Raji (cell line): Measurements from ENCODE around the gene GP1BA.

Experiments used
- POLR2A ChIP-seq: IDR thresholded peaks from 2 replicates; pipeline ENCODE4 v1.6.1; 2011; ENCODE audit warnings: low read depth, low read length, control low read depth; ENCODE audit not compliant: insufficient read depth

GP1BA gene

DNA sequence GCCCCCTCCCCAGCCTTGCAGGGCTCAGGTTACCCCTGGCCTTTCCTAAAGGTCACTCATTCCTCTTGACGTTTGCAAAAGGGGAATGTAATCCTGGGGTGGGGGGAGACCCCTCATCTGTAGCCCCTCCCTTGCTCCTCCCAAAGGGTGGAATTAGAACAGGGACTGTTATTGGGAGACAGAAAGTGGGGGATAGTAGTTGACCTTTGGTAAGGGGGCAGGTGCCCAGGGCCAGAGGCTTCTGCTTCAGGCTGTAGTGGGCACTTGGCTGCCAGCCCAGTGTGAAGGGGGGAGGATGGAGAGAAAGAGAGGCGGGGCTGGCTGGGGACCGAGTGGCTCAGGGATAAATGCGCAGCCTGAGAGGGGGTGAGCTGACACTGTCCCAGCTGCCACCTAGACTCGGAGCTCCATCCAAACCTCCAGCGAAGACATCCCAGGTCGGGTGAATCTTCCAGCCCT lies 18.7 kb downstream of the GP1BA start, which contains the start of gene ENO3:
Gene ENO3, plus strand, starts transcription at position 374 of the 459 bp plus-strand sequence. CDS start 711 bp downstream, outside the sequence.
- TF ChIP-seq POLR2A: no peak

DNA sequence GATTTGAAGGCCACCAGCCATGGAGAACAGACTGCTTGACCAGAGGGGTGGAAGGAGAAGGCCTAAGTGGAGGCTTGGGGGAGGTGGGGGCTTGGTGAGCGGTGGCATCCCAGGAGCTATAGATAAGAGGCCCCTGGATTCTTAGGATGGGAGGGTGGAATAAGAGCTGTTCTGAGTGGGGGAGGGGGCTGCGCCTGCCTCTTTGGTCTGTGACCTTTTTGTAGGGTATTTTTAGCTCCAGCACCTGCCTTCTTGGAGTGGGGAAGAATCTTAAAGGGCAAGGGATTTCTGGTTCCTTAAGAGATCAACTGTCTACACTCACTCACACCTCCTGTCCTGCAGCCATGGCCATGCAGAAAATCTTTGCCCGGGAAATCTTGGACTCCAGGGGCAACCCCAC lies 19.4 kb downstream of the GP1BA start:
- no peak for TF ChIP-seq POLR2A

DNA sequence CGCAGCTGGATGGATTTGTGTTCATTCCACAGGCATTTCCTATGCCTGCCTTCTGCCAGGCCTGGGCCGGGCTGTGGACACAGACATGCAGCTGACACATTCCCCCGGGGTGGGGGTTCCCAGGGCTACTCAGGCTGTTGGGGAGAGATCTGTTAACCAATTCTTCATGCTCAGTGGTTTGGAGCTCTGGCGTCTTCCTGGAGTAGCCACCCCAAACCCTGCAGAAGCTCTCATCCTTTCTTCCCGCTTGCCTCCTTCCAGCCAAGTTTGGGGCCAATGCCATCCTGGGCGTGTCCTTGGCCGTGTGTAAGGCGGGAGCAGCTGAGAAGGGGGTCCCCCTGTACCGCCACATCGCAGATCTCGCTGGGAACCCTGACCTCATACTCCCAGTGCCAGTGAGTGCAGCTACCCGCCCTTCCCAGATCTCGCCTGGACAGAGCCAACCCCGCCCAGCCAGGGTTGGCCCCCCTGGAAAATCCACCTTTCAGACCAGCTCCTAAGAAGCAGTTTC lies 21.4 kb downstream of the GP1BA start:
- no peak for TF ChIP-seq POLR2A

DNA sequence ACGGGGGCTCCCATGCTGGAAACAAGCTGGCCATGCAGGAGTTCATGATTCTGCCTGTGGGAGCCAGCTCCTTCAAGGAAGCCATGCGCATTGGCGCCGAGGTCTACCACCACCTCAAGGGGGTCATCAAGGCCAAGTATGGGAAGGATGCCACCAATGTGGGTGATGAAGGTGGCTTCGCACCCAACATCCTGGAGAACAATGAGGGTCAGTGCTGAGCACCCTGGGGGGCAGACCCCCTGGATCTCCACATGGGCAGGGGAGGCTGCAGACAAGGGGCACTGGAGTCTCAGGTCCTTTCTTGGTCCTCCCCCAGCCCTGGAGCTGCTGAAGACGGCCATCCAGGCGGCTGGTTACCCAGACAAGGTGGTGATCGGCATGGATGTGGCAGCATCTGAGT lies 23.0 kb downstream of the GP1BA start:
- TF ChIP-seq POLR2A: no peak

DNA sequence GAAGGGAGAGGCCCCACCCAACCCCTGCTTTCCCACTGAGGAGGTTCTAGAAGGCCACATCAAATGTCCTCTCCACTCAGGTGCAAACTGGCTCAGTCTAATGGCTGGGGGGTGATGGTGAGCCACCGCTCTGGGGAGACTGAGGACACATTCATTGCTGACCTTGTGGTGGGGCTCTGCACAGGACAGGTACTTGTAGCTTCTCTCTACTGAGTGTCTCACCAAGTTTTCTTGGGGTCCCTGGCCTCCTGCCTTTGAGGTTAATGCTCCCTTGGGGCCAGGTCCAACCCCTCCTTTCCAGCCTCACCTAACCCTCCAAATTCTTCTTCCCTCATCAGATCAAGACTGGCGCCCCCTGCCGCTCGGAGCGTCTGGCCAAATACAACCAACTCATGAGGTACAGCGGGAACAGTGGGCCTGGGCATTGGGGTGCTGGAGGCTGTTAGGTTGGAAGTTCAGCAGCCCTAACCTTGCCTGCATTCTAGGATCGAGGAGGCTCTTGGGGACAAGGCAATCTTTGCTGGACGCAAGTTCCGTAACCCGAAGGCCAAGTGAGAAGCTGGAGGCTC lies 24.5 kb downstream of the GP1BA start:
- no peak for TF ChIP-seq POLR2A

DNA sequence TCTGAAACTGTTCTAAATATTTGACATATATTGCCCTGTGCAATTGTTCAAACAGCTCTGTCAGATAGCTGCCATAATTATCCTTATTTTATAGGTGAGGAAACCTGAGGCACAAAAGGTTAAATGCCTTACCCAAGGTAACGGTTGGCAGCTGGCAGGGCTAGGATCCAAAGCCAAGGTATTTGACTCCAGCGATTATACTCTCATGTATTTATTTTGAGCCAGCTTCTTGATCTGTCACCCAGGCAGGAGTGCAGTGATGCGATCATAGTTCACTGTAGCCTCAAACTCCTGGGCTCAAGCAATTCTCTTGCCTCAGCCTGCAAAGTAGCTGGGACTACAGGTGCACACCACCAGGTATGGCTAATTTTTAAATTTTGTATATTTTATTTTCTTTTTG lies 26.0 kb downstream of the GP1BA start:
- no peak for TF ChIP-seq POLR2A

DNA sequence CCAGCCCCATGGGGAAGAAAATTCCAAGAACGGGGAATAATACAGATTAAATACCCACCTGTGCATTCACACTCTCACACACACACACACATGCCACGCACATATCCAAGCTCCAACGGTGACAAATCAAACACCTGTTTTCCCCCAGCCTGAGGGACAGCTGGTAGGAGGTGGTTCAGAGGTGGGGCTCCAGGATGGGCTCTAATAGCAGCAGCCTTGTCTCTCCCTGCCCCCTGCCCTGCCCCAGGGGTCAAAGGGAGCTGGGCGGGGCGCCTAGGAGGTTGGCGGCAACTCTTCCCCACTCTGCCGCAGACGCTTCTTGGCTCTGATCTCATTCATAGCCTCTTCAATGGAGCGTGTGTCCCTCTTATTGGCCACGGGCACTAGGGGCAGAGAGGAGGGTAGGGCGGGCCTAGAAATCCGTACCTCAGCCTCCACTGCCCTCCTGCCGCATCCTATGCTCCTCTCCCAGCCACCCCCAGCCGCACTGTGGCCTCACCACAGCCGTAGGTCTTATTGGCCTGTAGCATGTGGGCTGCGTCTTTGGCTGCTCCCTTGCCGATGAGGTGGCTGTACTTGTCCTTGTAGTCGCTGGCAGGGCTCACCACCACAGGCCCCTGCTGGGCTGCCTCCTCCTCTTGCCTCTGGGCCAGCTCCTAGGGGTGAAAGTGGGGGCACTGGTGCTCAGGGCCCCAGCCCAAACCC lies 27.3 kb downstream of the GP1BA start:
- TF ChIP-seq POLR2A: no peak

DNA sequence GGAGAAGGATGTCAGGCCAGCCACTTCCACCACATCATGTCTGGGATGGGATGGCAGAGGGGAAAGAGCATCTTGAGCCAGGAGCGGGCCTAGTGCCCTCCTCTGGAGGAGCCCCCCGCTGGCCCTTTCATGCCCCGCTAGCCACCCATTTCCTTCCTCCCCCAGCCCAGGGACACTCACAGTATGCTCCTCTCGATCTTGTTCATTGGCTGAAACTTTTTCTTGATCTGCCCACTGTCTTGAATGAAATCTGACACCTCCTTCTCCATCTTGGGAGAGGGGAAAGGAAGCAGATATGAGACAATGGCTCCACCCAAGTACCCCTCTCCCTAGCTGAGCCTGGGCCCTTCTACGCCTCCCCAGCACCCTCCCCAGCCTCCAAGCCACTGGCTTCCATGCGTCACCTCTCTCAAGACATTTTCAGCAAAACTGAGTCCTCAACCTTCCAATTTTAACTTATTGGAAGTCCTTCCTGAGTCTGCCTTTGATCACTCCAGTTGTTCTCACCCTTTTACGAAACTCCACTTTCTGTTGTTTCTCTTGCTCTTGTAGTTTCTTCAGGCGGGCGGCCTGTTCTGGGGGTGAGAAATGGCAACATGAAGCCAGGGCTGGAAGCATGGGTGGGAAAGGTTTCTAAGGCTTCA lies 28.3 kb downstream of the GP1BA start:
- TF ChIP-seq POLR2A: no peak

DNA sequence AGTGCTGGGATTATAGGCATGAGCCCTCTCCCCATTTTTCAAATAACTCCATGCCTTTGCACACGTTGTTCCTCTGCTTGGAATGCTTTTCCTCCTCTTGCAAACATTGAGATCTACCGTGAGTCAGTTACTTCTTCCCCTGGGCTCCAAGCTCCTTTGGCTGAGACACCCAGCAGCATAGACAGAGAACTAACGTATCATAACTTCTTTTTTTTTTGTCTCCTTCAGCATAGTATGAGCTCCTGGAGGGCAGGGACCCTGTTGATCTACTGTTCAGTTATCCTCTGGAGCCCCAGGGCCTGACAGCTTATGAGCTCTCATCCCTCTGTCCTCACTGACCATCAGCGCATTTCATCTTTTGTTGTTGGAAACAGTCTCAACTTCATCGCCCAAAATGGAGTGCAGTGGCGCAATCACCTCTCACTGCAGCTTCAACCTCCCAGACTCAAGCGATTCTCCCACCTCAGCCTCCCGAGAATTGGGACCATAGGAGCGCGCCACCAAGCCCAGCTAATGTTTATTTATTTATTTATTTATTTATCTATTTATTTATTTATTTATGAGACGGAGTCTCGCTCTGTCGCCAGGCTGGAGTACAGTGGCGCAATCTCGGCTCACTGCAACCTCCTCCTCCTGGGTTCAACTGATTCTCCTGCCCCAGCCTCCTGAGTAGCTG lies 33.4 kb downstream of the GP1BA start:
- no peak for TF ChIP-seq POLR2A

DNA sequence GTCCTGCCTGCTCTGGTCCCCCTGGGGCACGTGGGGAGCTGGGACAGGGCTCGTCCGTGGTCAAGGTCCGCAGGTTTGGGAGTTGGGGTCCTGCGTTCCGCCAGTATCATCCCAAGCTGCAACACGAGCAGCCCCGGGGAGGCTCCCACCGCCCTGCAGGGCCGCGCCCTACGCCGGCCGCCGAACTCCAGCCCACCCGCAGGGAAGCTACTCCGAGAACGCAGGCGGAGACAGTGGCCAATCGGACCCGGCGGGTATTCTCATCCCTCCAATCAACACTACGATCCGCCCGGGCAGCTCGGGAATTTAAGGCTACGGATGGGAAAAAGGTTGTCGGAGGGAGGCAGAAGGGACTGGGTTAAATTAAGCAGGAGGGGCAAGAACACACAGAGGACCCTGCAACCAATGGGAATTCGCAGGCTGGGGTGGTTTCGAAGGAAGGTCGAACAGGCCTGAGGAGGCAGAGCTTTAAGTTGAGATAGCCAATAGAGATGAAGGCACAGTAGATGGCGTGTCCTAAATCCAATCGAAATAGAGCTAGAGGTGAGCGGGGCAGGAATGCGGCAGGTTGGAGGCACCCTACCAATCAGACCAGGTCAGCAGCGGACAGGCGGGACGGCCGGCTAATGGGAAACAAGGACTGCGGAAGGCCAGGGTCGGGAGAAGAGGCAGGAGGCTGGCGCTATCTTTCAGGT lies 34.9 kb downstream of the GP1BA start:
- peak; percentile 19; the same call in 1 of the 2 replicates for TF ChIP-seq POLR2A

DNA sequence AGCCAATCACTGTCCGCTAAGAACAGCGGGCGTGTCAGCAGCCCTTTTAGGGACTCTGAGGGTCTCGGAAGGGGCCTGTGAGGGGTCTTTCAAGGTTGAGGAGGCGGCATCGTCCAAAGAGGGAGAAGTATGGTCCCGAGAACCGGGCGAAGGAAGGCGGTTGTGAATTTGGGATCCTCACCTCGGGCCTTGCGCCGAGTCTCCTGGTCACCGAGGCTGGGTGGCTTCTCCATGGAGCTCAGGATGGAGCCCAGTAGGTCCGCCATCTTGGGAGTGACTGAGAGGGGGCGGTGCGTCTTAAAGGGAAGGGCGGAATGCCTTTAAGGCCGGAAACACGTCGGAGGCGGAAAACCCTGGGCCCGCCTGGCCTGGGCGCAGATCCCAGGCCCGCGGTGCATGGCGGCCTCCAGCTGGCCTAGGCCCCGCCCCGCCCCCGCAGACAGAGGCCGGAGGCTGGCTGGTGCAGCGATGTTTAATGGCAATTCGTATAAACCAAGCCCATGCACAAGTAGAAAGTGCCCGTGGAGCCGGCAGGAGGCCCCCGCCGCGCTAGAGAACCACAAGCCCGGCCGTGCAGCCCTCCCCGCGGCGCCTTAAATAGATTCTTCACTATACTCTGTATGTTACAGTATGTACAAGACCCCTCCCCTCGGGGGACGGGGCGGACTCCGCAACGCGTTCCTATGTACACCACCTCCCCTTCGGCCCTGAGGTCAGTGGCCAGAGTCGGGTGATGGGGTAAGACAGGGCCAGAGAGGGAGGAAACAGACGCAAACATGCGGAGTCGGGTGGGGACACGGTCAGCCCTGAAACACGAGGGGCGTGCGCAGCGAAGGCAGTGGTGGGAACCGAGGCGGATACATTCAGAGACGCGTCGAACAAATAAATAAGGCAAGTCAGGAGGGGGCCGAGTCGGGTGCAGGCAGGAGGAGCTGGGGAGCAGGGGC lies 35.7 kb downstream of the GP1BA start, which contains the start of gene SPAG7:
Gene SPAG7, minus strand, starts transcription at position 279 of the 947 bp plus-strand sequence. Its CDS starts 13 bp downstream, at position 266.
- peak; percentile 65 for TF ChIP-seq POLR2A

DNA sequence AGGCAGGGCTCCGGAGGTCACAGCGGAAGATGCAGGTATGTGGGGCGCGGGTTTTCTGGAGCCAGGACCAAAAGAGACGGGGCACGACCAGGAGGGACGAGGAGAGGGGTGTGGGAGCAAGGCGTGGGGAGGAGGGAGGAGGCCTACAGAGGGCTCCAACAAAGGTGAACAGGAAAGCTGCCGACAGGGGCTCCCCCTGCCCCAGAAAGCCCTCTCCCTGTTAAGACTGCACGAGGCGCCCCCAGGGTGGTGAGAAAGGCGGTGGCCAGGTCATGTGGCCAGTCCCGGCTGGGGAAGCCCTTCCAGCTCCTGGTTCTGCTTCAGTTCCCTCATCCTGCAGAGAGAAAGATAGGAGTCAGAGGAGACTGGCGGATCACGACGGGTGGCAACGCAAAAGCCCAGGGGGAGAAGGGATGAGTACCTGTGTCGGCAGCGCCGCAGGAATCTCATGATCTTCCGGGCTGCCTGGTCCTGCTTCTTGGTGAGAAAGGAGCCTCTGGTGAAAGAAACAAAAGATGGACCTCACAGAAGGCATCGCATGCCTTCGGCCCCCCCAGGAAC lies 36.5 kb downstream of the GP1BA start:
- no peak for TF ChIP-seq POLR2A

DNA sequence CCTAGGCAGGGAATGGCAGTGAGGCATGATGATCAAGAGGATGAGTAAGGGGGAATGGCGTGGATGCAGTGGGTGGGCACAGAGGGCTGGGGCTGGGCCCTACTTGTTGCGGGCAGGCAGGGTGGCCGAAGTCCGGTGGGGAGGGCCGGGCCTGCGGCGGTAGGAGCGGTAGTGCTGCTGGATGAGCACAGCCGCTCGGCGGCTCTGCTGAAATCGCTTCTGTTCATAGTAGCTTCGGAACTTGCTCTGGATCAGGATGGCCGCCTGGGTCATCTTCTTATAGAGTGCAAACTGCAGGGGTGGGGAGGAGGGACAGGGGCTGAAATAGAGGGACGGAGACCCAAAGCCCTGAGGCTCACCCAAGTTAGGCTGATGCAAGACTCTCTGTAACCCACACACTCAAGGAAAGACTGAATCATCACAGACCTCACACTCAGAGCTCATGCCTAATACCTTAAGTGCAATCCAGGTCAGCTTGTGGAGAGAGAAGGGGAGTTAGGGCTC lies 37.0 kb downstream of the GP1BA start:
- no peak for TF ChIP-seq POLR2A
